ENCODE data around the gene NME3.

The NME3 gene

DNA sequence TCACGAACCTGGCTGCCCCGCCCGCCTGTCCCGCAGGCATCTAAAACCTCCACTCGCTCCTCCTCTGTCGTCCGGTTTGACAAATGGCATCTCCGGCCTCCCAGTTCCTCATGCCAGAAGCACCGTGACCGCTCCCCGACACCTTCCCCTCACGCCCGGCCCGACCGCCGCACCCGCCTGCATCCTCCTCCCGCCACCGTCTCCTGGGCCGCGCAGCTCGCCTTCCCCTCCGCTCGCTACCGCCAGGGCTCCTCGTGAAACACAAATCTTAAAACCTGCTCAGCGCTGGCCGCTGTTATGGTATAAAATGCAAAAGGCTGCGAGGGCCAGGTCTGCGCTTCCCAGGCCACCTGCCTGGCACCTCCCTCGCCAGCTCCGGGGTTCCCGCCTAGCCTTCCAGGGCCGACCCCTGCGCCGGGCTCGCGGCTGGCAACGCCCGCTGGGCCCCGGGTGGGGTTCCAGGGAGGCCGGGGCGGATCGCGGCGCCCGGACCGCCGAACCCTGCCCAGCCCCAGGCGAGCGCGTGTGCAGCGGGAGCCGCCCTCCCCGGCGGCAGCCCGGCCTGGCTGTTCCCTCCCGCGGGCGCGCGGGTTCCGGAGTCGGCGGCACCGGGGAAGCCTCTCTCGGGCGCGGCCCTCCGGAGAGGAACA, 10.5 kb upstream of the NME3 start:
- no peak for DNase-seq (ENCODE audit: low read depth in 4 of 4, low spot score in 1 of 4)

DNA sequence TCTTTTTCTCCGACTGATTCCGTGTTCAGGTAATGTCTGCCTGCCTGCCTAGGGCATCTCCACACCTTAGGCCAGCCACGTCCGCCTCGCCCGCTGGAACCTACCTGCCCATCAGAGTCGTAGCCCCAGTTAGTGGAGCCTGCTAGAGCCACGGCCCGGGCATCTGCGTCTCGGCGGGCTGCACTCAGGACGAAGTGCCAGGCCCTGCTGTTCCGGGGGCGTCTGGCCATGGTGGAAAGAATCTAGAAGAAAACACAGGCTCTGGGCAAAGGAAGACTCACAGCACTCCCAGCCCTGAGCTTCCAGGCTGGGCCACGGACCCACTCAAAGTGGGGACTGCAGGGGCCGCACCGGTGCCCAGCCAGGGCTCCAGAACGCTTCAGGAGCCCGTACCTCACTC, 9.9 kb upstream of the NME3 start:
- no peak for DNase-seq (ENCODE audit: low read depth in 4 of 4, low spot score in 1 of 4)

DNA sequence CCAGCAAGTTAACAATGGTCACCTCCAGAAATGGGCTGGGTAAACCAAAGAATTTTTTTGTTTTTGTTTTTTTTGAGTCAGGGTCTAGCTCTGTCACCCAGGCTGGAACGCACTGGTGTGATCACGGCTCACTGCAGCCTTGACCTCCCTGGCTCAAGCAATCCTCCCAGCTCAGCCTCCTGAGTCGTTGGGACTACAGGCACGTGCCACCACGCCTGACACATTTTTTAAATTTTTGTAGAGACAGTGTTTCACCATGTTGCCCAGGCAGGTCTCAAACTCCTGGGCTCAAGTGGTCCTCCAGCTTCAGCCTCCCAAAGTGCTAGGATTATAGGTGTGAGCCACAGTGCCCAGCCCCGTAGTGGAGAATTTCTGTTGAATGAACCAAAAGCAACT, 9.3 kb upstream of the NME3 start:
- DNase-seq (ENCODE audit: low read depth in 4 of 4, low spot score in 1 of 4): no peak

DNA sequence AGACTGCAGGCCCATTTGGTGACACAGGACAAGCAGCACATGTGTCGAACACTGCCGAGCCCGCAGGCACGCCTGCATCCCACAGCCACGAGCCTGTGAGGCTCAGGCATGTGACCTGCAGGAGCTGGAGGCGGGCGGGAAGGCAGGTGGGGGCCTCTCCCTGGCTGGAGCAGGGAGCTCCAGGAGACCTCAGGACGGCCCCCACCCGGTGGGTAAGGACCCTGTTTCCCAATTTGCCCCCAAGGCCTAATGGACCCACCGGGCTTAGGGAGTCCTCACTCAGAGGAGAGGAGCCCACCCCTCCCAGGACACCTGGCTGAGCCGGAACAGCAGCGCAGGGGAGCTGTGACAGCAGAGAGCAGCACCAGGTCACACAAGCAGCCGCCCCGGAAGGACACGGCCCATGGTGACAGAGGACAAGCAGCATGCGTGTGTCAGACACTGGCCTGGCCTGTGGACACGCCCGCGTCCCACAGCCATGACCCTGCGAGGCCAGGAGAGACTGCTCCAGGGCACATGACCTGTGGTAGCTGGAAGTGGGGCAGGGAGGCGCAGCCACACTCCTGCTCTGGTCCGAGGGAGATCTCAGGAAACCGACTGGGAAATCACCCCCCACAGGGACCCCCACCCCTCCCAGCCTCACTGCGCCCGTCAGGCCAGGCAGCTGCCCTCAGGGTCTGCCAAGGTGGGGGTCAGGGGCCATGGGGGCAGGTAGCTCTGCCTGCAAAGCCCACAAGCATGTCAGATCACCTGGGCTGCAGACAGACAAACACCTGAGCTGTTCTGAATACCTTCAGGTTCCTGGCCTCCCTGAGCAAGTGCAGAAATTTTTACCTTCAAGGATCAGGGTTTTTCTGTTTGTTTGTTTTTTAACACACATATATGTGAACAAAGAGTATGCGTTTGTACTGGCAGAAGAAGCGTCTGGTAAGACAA, 8.7 kb upstream of the NME3 start:
- no peak for DNase-seq (ENCODE audit: low read depth in 4 of 4, low spot score in 1 of 4)

DNA sequence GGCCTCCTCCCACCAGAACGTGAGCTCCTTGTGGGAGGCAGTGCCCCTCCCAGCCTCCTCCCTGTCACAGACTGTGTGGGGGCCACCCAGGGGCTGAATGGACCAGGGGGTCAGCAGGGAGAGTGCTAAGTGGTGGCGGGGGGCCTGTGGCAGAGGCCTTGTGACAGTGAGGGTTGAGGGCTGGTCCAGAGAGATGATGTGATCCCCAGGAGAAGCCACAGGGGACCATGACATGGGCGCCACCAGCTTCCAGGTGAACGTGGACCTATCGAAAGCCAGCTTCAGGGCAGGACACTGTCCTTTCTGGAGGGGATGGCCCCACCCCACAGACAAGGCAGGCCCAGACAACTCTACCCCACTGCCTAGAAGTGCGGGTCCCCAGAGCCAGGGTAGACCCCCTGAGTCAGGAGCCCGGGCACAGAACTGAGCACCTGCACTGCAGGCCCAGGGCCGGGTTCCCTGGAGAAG, 7.9 kb upstream of the NME3 start:
- DNase-seq (ENCODE audit: low read depth in 4 of 4, low spot score in 1 of 4): no peak

DNA sequence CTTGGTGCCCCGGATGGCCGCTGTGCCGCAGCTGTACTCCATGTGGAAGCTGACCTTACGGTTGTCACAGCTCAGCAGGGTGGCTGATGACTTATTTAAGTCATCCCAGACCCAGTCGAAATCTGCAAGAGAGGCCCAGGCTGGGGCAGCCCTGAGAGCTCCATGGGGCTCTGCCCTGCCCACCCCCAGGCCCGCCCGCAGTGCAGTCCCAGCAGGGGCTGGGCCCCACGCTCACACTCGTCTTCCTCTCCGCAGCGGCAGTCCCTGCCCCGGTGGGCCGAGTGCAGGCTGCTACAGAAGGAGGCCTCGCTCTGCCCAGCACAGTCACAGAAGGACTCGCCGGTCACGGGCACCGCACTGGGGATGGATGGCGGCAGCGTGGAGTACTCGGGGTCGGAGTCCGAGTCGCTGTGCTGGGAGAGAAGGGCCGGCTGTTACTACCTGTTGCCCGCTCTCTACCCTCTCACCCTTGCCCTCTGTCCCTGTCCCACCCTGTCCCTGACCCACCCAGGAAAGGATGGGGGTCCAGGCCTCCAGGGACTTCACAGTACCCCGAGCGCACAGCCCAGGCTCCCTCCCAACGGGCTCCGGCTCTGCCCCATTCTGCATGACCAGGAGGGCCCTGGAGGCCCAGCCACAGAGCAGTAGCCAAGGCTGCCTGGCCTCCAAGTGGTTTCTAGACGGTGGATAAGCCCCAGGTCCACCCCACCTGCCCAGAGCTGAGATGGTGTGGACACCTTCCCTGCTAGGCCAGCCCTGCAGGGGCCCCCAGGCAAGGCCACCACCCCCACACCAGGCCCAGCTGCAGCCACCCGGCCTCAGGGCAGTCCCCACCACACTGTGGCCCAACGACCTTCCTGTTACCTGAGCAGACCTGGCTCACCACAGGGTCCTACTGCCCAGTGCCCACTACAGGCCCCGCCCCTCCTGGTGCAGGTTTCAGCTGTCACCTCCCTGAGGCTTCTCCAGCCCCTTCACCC, 7.1 kb upstream of the NME3 start:
- no peak for DNase-seq (ENCODE audit: low read depth in 4 of 4, low spot score in 1 of 4)

DNA sequence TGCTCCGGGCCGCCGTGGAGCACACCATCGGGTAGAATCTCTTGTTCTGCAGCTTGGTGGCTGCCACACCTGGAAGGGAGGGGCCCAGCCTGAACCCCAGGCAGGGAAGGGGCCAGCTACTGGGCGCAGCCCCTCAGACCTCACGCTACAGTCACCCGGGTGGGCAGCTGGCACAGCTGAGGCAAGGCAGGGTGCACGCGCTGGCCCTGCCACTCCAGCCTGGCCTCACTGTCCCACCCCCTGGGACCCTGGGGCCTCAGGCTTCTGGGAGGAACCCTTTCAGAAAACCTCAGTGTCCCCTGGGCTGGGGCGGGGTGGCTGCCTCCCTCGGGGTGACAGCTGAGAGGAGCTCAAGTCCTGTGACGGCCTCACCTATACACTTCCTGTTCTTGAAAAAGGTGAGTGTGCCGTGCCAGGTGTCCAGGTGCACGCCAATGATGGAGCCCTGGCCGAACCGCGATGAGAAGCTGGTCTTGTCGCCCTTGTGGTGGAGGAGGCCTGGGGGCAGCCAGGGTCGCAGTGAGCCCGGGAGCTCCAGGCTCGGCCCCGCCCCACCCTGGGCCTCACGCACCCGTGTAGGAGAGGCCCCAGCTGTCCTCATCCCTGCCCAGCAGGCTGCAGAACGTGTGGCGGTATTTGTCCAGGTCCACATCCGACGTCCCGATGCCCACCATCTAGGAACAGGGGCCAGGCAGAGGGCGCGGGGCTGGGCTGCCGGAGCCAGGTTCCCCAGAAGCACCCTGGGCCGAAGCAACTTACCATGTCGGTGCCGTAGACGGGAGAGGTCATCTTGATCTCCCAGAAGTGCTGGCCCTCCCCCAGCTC, 6.2 kb upstream of the NME3 start:
- DNase-seq (ENCODE audit: low read depth in 4 of 4, low spot score in 1 of 4): no peak

DNA sequence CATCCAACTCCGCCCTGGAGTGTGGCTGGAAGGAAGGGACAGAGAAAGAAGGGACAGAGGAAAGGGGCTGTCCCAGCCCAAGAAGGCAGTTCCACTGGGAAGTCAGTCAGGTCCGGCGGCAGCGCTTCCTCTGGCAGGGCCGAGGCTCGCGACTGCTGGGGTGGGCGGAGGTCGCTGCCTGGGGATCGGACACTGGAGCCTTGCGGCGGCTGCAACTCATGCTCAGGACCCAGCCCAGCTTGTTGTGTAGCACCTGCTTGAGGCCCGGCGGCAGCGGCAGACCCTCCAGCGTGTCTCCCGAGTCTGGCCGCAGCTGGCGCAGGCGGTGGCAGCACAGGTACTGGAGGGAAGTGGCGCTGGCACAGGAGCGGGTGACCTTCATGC, 5.6 kb upstream of the NME3 start:
- no peak for DNase-seq (ENCODE audit: low read depth in 4 of 4, low spot score in 1 of 4)

DNA sequence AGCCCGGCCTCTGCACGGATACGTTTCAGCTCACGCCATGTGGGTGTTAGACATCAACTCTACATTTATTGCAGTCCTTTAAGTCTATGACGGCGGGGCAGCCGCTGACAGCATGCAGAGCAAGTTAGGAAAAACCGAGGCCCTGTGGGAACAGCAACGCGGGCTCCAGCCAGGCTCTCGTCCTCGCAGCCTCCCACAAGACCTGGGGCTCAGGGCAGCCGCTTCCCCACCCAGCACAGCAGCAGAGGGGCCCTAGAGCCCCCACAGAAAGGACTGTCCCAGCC, 5.3 kb upstream of the NME3 start:
- DNase-seq (ENCODE audit: low read depth in 4 of 4, low spot score in 1 of 4): no peak

DNA sequence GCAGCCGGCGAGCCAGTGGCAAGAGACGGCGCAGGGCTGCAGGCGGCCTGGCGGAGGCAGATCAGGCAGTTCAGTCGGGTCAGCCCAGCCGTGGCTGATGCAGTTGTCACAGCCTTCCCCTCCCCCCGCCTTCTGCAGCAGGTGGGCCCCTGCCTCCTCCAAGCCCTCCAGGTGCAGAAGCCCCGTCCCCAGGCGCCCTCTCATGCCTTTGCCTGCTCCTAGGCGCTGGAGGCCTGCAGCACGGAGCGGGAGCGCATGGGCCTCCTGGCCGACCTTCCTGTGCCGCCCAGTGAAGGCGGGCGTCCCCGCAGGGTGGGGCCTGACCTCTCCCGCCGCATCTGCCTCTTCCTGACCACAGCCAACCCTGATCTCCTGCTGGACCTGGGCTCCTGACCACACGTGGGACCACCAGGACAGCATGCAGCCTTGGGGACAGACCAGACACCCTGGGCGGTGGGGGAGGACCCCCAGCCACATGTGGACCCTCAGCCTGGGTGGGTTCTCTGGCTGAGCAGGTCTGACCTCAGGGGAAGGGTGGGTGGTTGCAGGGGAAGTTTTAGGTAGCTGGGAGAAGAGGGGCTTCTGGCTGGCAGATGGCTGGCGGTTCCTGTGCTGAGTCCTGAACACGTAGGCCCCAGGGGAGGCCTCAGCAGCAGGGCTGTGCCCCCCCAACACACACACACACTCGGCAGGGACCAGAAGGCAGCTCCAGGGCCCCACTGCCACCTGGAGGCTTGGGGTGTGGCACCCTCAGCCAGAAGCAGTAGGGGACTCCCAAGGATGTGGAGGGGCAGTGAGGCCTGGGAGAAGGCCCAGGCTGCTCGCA, 4.7 kb upstream of the NME3 start:
- DNase-seq (ENCODE audit: low read depth in 4 of 4, low spot score in 1 of 4): no peak

DNA sequence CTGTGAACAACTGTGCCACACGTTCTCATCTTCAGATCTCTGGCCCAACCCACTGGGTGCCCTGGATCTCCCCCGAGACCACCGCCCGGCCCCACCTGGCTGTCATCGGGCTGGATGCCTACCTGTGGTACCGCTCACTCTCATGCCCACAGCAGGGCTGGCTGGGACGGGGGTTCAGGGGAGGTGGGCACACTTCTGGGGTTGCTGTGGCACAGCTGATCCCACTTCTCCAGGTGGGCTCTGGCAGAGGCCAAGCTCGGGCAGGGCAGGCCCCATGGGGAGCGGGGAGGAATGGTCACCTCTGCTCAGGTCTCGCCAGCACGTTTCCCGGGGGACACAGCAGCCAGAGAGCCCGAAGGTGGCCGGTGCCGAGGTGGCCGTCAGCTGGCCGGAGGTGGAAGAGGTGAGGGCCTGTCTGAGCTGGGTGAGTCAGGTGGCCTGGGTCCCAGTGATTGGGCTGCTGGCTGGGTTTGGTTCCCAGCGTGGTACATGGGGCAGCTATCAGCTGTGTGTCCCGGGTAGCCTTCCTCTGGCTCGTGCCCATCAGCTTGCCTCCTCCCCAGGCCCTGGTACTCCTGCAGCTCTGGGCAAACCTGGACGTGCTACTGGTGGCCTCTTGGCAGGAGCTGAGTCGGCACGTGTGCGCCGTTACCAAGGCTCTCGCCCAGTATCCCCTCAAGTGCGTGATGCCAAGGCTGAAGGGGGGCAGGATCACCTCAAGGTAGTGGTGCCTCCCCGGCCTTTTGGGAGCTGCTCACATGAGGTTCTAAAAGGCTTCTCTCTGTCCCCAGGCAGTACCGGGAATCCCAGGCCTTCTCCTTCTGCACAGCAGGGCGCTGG, 3.9 kb upstream of the NME3 start:
- DNase-seq (ENCODE audit: low read depth in 4 of 4, low spot score in 1 of 4): no peak

DNA sequence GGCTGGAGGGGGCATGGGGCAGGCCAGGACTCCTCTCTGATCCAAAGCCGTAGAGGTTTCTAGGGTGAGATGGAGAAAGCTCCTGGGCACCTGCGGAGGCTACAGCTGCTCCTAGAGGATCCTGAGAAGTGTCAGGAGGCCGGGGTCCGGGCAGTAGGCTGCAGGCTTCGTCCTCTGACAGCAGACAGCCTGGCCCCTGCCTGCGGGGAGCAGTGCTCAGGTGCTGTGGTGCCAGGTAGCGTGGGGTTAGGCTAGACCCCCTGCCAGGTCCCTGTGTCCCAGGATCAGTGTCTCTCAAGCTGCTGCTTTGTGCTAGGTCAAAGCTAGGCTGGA, 3.1 kb upstream of the NME3 start:
- DNase-seq (ENCODE audit: low read depth in 4 of 4, low spot score in 1 of 4): no peak

DNA sequence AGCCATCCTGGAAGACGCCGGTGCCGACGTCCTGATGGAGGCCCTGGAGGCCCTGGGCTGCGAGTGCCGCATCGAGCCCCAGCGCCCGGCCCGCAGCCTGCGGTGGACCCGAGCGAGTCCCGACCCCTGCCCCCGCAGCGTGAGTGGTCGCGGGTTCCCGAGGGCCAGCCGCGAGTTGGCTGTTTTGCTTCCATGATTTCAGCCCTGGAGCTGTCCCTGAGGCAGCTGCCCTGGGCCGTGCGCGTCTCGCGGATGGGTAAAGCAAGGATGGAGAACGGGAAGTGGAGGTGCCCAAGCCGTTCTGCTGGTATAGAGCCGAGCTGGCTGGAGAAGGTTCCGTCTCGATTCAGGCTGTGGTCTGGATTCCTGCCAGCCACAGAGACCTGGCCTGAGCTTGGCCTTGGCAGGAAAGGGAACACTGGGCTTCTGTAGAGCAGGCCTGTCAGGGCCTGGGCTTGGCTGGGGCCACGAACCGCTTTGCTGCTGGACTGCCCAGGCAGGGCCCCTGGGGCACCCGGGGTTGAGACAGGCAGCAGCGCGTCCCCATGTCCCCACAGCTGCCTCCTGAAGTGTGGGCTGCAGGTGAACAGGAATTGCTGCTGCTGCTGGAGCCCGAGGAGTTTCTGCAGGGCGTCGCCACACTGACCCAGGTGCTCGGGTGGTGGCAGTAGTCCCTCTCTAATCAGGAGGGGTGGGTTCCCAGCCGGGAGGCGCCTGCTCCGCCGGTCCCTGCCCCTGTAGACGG, 2.5 kb upstream of the NME3 start:
- no peak for DNase-seq (ENCODE audit: low read depth in 4 of 4, low spot score in 1 of 4)

DNA sequence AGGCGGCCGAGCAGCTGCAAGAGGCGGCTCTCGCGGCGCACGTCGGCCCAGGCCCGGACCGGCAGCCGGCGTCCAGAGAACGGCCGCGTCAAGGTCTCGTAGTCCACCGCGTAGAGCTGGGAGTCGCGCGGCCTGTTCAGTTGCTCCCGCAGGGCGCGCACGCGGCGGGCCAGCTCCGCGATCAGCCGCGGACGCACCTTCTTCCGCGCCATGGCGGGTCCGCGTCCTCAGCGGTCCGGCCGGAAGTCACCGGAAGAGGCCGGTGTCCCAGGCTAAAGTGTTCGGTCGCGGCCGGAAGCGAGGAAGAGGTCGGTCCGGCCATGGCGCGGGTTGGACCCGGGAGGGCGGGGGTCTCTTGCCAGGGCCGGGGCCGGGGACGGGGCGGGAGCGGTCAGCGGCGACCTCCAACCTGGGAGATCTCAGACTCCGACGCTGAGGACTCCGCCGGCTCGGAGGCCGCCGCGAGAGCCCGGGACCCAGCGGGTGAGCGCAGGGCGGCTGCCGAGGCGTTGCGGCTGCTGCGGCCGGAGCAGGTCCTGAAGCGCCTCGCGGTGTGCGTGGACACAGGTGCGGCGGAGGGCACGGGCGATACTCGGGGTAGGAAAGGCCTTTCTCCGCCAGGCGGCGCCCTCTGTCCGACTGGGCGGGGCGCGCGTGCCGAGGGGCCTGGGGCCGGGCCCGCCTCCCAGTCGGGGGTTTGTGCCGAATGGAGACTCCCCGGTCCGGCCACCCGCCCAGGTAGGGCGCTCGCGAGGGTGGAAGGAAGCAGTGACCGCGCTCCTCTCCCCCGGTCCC, 1.8 kb upstream of the NME3 start, which contains the start of gene MRPS34:
Gene MRPS34, minus strand, starts transcription at position 227 of the 795 bp plus-strand sequence. Its CDS starts 15 bp downstream, at position 212.
- DNase-seq (ENCODE audit: low read depth in 4 of 4, low spot score in 1 of 4): peak; percentile 59 to 77 (median 67)

DNA sequence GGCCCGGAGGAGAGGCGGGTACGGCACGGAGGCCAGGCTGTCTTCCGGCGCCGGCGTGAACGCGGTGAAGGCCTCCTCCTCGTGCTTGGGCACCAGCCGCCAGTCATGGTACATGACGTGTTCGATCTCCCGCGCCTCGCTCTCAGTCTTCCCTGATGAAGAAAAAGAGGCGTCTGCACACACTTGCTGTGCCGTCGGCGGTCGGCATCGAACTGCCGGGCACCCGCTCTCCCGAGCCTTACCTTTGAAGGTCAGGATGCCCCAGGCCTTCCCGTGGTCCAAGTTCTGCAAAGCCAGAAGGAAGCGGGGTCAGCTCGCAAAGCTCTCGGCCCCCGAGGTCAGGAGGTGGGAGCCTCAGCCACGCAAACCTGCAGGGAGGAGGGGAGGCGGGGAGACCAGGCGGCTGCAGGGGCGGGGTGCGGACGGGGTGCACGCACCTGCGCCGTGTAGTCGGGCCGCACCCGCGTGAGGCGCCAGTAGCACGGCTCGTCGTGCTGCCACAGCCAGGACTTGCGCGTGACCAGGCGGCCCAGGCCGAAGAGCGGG, 1.1 kb upstream of the NME3 start, which contains the start of gene EME2:
Gene EME2, plus strand, starts transcription at position 449 of the 546 bp plus-strand sequence. CDS start 418 bp downstream, outside the sequence.
- DNase-seq (ENCODE audit: low read depth in 4 of 4, low spot score in 1 of 4): peak in 2 of 4 experiments; percentile 39 to 43

DNA sequence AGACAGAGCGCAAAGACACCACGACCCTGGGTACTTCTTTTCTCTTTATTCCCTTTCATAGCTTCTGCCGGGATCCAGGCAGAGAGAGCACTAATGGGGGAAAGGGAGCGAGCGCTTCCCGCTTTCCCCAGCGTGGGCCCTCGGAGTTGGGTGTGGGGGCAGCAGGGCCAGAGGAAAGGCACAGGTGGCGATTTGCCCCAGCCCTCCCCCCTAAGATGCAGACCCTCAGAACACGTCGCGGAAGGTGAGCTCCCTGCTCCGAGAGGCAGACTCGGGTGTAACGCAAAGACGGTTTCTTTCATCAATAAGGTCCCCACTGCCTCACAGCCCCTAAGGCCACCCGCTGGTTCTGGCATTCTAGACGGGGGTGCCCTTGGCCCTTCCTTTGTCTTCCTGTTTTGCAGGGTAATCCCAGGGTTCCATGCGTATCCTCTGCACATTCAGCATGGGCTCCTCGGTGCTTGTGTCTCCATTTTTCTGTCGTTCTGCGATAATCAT, 570 bp upstream of the NME3 start:
- no peak for DNase-seq (ENCODE audit: low read depth in 4 of 4, low spot score in 1 of 4)
